Epidermal melanocyte (primary cell): ENCODE data around the gene GPR63.

ENCODE experiments used
- DNase-seq: peaks from one replicate; pipeline ENCODE4 v3.0.0; 2011; ENCODE audit warnings: low spot score; ENCODE audit not compliant: insufficient read length

GPR63 gene

DNA sequence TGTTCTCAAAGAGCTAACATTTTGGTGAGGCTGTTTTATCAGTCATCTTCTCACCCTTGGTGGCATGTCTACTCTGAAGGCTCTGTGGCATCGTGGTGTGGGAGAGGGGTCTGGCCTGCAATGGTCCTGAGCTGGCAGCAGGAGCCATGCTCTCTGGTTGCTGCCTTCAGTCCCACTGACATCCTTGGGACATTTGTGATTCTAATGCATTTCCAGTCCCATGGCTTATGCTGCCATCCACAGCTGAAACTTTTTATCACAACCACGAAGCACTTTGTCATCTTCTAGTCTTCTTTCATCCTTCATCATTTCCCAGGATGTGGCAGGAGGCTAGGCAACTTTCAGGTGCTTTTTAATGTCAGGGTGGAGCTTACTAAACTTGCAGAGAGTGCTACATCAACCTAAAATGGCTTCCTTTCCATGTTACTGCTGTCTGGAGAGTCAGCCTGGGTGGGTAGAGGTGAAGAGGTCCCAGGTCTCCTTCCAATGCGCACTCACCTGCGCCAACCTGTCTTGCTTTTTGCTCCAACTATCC lies 77.1 kb downstream of the GPR63 start:
- DNase-seq = no peak

DNA sequence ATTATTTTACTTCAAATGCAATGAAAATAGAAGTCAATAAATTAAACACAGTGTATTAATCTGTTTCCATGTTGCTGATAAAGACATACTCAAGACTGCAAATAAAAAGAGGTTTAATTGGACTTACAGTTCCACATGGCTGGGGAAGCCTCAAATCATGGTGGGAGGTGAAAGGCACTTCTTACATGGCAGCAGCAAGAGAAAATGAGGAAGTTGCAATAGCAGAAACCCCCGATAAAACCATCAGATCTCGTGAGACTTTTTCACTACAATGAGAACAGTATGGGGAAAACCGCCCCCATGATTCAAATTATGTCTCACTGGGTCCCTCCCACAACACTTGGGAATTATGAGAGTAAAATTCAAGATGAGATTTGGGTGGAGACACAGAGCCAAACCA lies 82.2 kb downstream of the GPR63 start:
- no peak for DNase-seq

DNA sequence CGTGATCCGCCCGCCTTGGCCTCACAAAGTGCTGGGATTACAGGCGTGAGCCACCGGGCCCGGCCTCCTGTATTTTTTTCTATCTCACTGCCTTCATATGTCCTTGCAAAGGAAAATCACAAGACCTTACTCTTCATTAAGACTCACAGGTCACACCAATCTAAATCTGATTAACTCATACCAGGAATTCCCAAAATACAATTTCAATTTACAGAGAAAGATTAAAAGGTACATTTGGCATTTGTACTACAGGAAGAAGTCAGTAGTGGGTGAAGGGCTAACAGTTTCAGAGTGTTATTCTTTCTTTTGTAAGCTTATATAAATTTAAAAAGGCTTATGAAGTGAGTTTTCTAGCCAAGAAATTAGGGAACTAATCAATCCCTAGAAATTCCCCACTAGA lies 87.4 kb downstream of the GPR63 start:
- DNase-seq = no peak
